ENCODE measurements around the gene EPB41L4A.

GRCh38 chr5:112353678-112354077 lies 65.4 kb downstream of the EPB41L4A start:
- no peak for TF ChIP-seq NR1H2 (CRISPR knock-in tag; IDR thresholded peaks at IDR 0.05)
- TF ChIP-seq CTCF (IDR thresholded peaks at IDR 0.05), result no peak
- no peak for TF ChIP-seq PREB (CRISPR knock-in tag; IDR thresholded peaks at IDR 0.05; ENCODE audit: borderline replicate concordance)
- TF ChIP-seq, protein P1, sequence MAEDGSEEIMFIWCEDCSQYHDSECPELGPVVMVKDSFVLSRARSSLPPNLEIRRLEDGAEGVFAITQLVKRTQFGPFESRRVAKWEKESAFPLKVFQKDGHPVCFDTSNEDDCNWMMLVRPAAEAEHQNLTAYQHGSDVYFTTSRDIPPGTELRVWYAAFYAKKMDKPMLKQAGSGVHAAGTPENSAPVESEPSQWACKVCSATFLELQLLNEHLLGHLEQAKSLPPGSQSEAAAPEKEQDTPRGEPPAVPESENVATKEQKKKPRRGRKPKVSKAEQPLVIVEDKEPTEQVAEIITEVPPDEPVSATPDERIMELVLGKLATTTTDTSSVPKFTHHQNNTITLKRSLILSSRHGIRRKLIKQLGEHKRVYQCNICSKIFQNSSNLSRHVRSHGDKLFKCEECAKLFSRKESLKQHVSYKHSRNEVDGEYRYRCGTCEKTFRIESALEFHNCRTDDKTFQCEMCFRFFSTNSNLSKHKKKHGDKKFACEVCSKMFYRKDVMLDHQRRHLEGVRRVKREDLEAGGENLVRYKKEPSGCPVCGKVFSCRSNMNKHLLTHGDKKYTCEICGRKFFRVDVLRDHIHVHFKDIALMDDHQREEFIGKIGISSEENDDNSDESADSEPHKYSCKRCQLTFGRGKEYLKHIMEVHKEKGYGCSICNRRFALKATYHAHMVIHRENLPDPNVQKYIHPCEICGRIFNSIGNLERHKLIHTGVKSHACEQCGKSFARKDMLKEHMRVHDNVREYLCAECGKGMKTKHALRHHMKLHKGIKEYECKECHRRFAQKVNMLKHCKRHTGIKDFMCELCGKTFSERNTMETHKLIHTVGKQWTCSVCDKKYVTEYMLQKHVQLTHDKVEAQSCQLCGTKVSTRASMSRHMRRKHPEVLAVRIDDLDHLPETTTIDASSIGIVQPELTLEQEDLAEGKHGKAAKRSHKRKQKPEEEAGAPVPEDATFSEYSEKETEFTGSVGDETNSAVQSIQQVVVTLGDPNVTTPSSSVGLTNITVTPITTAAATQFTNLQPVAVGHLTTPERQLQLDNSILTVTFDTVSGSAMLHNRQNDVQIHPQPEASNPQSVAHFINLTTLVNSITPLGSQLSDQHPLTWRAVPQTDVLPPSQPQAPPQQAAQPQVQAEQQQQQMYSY (CRISPR knock-in tag; IDR thresholded peaks at IDR 0.05), result no peak
- TF ChIP-seq CBFB (CRISPR knock-in tag; IDR thresholded peaks at IDR 0.05; ENCODE audit: low read depth), result no peak
- TF ChIP-seq NFYB (CRISPR knock-in tag; conservative IDR thresholded peaks at IDR 0.05; ENCODE audit: low read depth), result no peak
- TF ChIP-seq HMGXB4 (CRISPR knock-in tag; IDR thresholded peaks at IDR 0.05), result no peak
- TF ChIP-seq ESRRA (CRISPR knock-in tag; IDR thresholded peaks at IDR 0.05; ENCODE audit: borderline replicate concordance), result no peak
